ENCODE measurements around the gene NINJ2.
"Not testable (repeated sequence)": the region's sequence is repeated elsewhere in the genome, so short reads cannot be mapped to it uniquely, and the experiment has no call there.

The NINJ2 gene

GRCh38 chr12:579420-580110 lies 83.7 kb downstream of the NINJ2 start:
- no peaks in the 10 kb centered on the region for H3K36me3 ChIP-seq (ENCODE audit: control insufficient read depth, insufficient read depth, low read length)
- H3K4me3 ChIP-seq (replicated peaks; ENCODE audit: low read depth, low read length) = no peak overlapping the region
- H3K27me3 ChIP-seq (replicated peaks; ENCODE audit: control insufficient read depth, insufficient read depth, low read length) = no peaks in the 10 kb centered on the region
- TF ChIP-seq CTCF (IDR thresholded peaks at IDR 0.05; ENCODE audit: insufficient read depth, low read length, poor library complexity, severe bottlenecking) = no peak
- no peak for DNase-seq (ENCODE audit: extremely low read depth, insufficient read length)

GRCh38 chr12:578748-579419 lies 84.4 kb downstream of the NINJ2 start:
- DNase-seq (ENCODE audit: extremely low read depth, insufficient read length) = no peak
- Histone ChIP-seq H3K27me3 (replicated peaks; ENCODE audit: control insufficient read depth, insufficient read depth, low read length) (no peaks in the 10 kb centered on the region), H3K4me3 (replicated peaks; ENCODE audit: low read depth, low read length) (no peak overlapping the region), H3K36me3 (ENCODE audit: control insufficient read depth, insufficient read depth, low read length) (no peaks in the 10 kb centered on the region)
- TF ChIP-seq CTCF (IDR thresholded peaks at IDR 0.05; ENCODE audit: insufficient read depth, low read length, poor library complexity, severe bottlenecking) = no peak

- H3K36me3 ChIP-seq (ENCODE audit: control insufficient read depth, insufficient read depth, low read length); H3K4me3 ChIP-seq (replicated peaks; ENCODE audit: low read depth, low read length); DNase-seq (ENCODE audit: extremely low read depth, insufficient read length); H3K27me3 ChIP-seq (replicated peaks; ENCODE audit: control insufficient read depth, insufficient read depth, low read length): not testable (repeated sequence)
These were observed 85.1 kb downstream of the NINJ2 start for GRCh38 chr12:577994-578747.

GRCh38 chr12:576615-577110 lies 86.6 kb downstream of the NINJ2 start:
- H3K36me3 ChIP-seq (ENCODE audit: control insufficient read depth, insufficient read depth, low read length) = no peaks in the 10 kb centered on the region
- no peak for TF ChIP-seq CTCF (IDR thresholded peaks at IDR 0.05; ENCODE audit: insufficient read depth, low read length, poor library complexity, severe bottlenecking)
- no peaks in the 10 kb centered on the region for H3K27me3 ChIP-seq (replicated peaks; ENCODE audit: control insufficient read depth, insufficient read depth, low read length)
- H3K4me3 ChIP-seq (replicated peaks; ENCODE audit: low read depth, low read length) = no peak overlapping the region
- no peak for DNase-seq (ENCODE audit: extremely low read depth, insufficient read length)

- H3K36me3 ChIP-seq (ENCODE audit: control insufficient read depth, insufficient read depth, low read length) = no peaks in the 10 kb centered on the region
- no peak overlapping the region; the same call in 1 of the 2 replicates for H3K4me3 ChIP-seq (replicated peaks; ENCODE audit: low read depth, low read length)
- no peaks in the 10 kb centered on the region for H3K27me3 ChIP-seq (replicated peaks; ENCODE audit: control insufficient read depth, insufficient read depth, low read length)
- peak; percentile 83 for TF ChIP-seq CTCF (IDR thresholded peaks at IDR 0.05; ENCODE audit: insufficient read depth, low read length, poor library complexity, severe bottlenecking)
- peak; percentile 89 for DNase-seq (ENCODE audit: extremely low read depth, insufficient read length)
These were observed 87.2 kb downstream of the NINJ2 start for GRCh38 chr12:575948-576614.
